ENCODE data around the gene LIN37. TPM values are rescaled to one million over a fixed set of nuclear protein-coding genes. Genes with fewer than 3 reads are reported as not detected.

The LIN37 gene
- total RNA-seq, 1 donor: 13.8 TPM

- H3K4me3 ChIP-seq (ENCODE audit: low read depth, low read length): peak overlapping the region; percentile 92
- peak; percentile 89 for DNase-seq (ENCODE audit: low read depth)
These were observed 7.4 kb downstream of the LIN37 start for GRCh38 chr19:35755550-35756376.

GRCh38 chr19:35756377-35757230, 8.2 kb downstream of the LIN37 start, which contains the start of gene HSPB6:
Gene HSPB6 (minus strand): TSS chr19:35757029. CDS start chr19:35757008, 21 bp downstream.
- no peak for TF ChIP-seq CTCF (IDR thresholded peaks at IDR 0.05; ENCODE audit: insufficient read depth, low read depth, low read length)
- H3K4me3 ChIP-seq (ENCODE audit: low read depth, low read length): peak within 1 kb of the TSS; percentile 92
- DNase-seq (ENCODE audit: low read depth): peak; percentile 56

More at GRCh38 chr19:35755550-35756376, 7.4 kb downstream of the LIN37 start:
- no peak for TF ChIP-seq CTCF (IDR thresholded peaks at IDR 0.05; ENCODE audit: insufficient read depth, low read depth, low read length)

GRCh38 chr19:35757231-35757748, 8.9 kb downstream of the LIN37 start:
- TF ChIP-seq CTCF (IDR thresholded peaks at IDR 0.05; ENCODE audit: insufficient read depth, low read depth, low read length): no peak
- H3K4me3 ChIP-seq (ENCODE audit: low read depth, low read length): peak overlapping the region; percentile 92
- peak; percentile 99 for DNase-seq (ENCODE audit: low read depth)

GRCh38 chr19:35757749-35758608, 9.6 kb downstream of the LIN37 start, which contains the start of gene PROSER3:
Gene PROSER3 (plus strand): TSS chr19:35758176. CDS start chr19:35758216, 40 bp downstream.
- H3K4me3 ChIP-seq (ENCODE audit: low read depth, low read length): peak within 1 kb of the TSS; percentile 92
- TF ChIP-seq CTCF (IDR thresholded peaks at IDR 0.05; ENCODE audit: insufficient read depth, low read depth, low read length): no peak

GRCh38 chr19:35759697-35760096, 11.3 kb downstream of the LIN37 start:
- no peak for DNase-seq (ENCODE audit: low read depth)
- H3K4me3 ChIP-seq (ENCODE audit: low read depth, low read length): no peak overlapping the region
- no peak for TF ChIP-seq CTCF (IDR thresholded peaks at IDR 0.05; ENCODE audit: insufficient read depth, low read depth, low read length)

More at GRCh38 chr19:35757749-35758608, 9.6 kb downstream of the LIN37 start, which contains the start of gene PROSER3:
- peak; percentile 100 for DNase-seq (ENCODE audit: low read depth)
